Measurements from ENCODE around the gene CPSF3. TPM values are rescaled to one million over a fixed set of nuclear protein-coding genes. Genes with fewer than 3 reads are reported as not detected.

CPSF3 gene
- total RNA-seq, 1 experiment from 2014 or later, result 68.5 TPM

- no peak overlapping the region for H3K27ac ChIP-seq (ENCODE audit: low read depth, low read length)
- DNase-seq (ENCODE audit: low read depth, low spot score), result no peak
Observed at GRCh38 chr2:9483107-9483506, 59.7 kb downstream of the CPSF3 start.

GRCh38 chr2:9484533-9484932 is 61.1 kb downstream of the CPSF3 start:
- Histone ChIP-seq H3K4me2 (ENCODE audit: low read length) (no peak overlapping the region), H2AFZ (ENCODE audit: low read depth, low read length, poor library complexity, severe bottlenecking) (no peak overlapping the region), H3K4me3 (replicated peaks in 1 of 2; ENCODE audit: low read depth in 1 of 2, low read length in 2 of 2) (no peak overlapping the region), H3K27ac (ENCODE audit: low read depth, low read length) (no peak overlapping the region), H3K4me1 (ENCODE audit: control insufficient read depth in 1 of 2, insufficient read depth in 2 of 2, low read length in 2 of 2) (no peaks in the 10 kb centered on the region), H4K20me1 (ENCODE audit: insufficient read depth) (no peaks in the 10 kb centered on the region), H3K79me2 (ENCODE audit: insufficient read depth, low read length) (no peaks in the 10 kb centered on the region), H3K36me3 (ENCODE audit: control insufficient read depth in 1 of 2, insufficient read depth in 2 of 2, low read length in 2 of 2) (peaks cover 41 to 59% of the 10 kb centered on the region in 2 experiments), H3K9me2 (ENCODE audit: insufficient read depth) (no peaks in the 10 kb centered on the region), H3K27me3 (ENCODE audit: insufficient read depth, low read length) (no peaks in the 10 kb centered on the region), H3K9ac (ENCODE audit: low read length) (no peak overlapping the region), H3K9me3 (ENCODE audit: control insufficient read depth in 1 of 2, insufficient read depth in 1 of 2, low read depth in 1 of 2, low read length in 2 of 2) (no peaks in the 10 kb centered on the region)
- intact Hi-C loops (cut with micrococcal nuclease), result no loop called here
- CTCF ChIA-PET, result no interaction called here
- BruUV-seq (replicated peaks), result no TSS peak
- RAD21 ChIA-PET (ENCODE audit: low non-redundant PET in 1 of 2, low total read pairs in 2 of 2, uncharacterized antibody in 2 of 2, unreplicated experiment in 2 of 2), result no interaction called here
- DNase-seq (ENCODE audit: low read depth, low spot score), result no peak
- no peak for ATAC-seq
- POLR2A ChIA-PET, result no interaction called here
- TF ChIP-seq SIN3A (IDR thresholded peaks at IDR 0.05; ENCODE audit: low read depth), result no peak
- no peak for TF ChIP-seq ZBTB33 (IDR thresholded peaks at IDR 0.05; ENCODE audit: extremely low read depth, insufficient replicate concordance, low read length)
- TF ChIP-seq POLR2AphosphoS5 (IDR thresholded peaks at IDR 0.05; ENCODE audit: low read depth, low read length), result no peak
- TF ChIP-seq ELF1 (IDR thresholded peaks at IDR 0.05; ENCODE audit: borderline replicate concordance, low read depth), result no peak
- TF ChIP-seq EZH2 (IDR thresholded peaks at IDR 0.05), result no peak
- TF ChIP-seq CBX3 (IDR thresholded peaks at IDR 0.05; ENCODE audit: low read depth), result no peak
- no peak for TF ChIP-seq ZNF274 (IDR thresholded peaks at IDR 0.05; ENCODE audit: low read depth, low read length)
- no peak for TF ChIP-seq SP1 (IDR thresholded peaks at IDR 0.05; ENCODE audit: low read depth)
- TF ChIP-seq, protein P1, sequence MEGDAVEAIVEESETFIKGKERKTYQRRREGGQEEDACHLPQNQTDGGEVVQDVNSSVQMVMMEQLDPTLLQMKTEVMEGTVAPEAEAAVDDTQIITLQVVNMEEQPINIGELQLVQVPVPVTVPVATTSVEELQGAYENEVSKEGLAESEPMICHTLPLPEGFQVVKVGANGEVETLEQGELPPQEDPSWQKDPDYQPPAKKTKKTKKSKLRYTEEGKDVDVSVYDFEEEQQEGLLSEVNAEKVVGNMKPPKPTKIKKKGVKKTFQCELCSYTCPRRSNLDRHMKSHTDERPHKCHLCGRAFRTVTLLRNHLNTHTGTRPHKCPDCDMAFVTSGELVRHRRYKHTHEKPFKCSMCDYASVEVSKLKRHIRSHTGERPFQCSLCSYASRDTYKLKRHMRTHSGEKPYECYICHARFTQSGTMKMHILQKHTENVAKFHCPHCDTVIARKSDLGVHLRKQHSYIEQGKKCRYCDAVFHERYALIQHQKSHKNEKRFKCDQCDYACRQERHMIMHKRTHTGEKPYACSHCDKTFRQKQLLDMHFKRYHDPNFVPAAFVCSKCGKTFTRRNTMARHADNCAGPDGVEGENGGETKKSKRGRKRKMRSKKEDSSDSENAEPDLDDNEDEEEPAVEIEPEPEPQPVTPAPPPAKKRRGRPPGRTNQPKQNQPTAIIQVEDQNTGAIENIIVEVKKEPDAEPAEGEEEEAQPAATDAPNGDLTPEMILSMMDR (IDR thresholded peaks at IDR 0.05 in 2 of 3, conservative IDR thresholded peaks at IDR 0.05 in 1 of 3; ENCODE audit: borderline replicate concordance in 1 of 3, insufficient read depth in 1 of 3, low read depth in 2 of 3, low read length in 2 of 3), result no peak
- TF ChIP-seq SRF (IDR thresholded peaks at IDR 0.05; ENCODE audit: low read depth), result no peak
- TF ChIP-seq TCF7L2 (IDR thresholded peaks at IDR 0.05; ENCODE audit: borderline replicate concordance, extremely low read depth, insufficient read depth, insufficient read length), result no peak
- no peak for TF ChIP-seq FOSL1 (IDR thresholded peaks at IDR 0.05; ENCODE audit: low read depth)

More at GRCh38 chr2:9483107-9483506, 59.7 kb downstream of the CPSF3 start:
- Histone ChIP-seq H3K9me3 (ENCODE audit: control insufficient read depth in 1 of 2, insufficient read depth in 1 of 2, low read depth in 1 of 2, low read length in 2 of 2) (no peaks in the 10 kb centered on the region), H3K4me3 (replicated peaks in 1 of 2; ENCODE audit: low read depth in 1 of 2, low read length in 2 of 2) (no peak overlapping the region), H3K79me2 (ENCODE audit: insufficient read depth, low read length) (no peaks in the 10 kb centered on the region), H3K36me3 (ENCODE audit: control insufficient read depth in 1 of 2, insufficient read depth in 2 of 2, low read length in 2 of 2) (peaks cover 27 to 49% of the 10 kb centered on the region in 2 experiments), H3K27me3 (ENCODE audit: insufficient read depth, low read length) (no peaks in the 10 kb centered on the region), H3K4me1 (ENCODE audit: control insufficient read depth in 1 of 2, insufficient read depth in 2 of 2, low read length in 2 of 2) (no peaks in the 10 kb centered on the region), H3K4me2 (ENCODE audit: low read length) (no peak overlapping the region), H3K9me2 (ENCODE audit: insufficient read depth) (no peaks in the 10 kb centered on the region), H4K20me1 (ENCODE audit: insufficient read depth) (no peaks in the 10 kb centered on the region), H3K9ac (ENCODE audit: low read length) (no peak overlapping the region), H2AFZ (ENCODE audit: low read depth, low read length, poor library complexity, severe bottlenecking) (no peak overlapping the region)
- no TSS peak for BruUV-seq (replicated peaks)
- ChIA-PET CTCF (no interaction called here), POLR2A (interaction anchor here (1.0 kb wide), 1 partner anchor 8 kb away, joined by 4 read pairs; no protein-coding TSS in a partner anchor), RAD21 (ENCODE audit: low non-redundant PET in 1 of 2, low total read pairs in 2 of 2, uncharacterized antibody in 2 of 2, unreplicated experiment in 2 of 2) (no interaction called here)
- TF ChIP-seq ELF1 (IDR thresholded peaks at IDR 0.05; ENCODE audit: borderline replicate concordance, low read depth) (no peak), RAD21 (IDR thresholded peaks at IDR 0.05; ENCODE audit: low read depth) (no peak), YY1 (IDR thresholded peaks at IDR 0.05; ENCODE audit: extremely low read depth, insufficient replicate concordance, low read depth, low read length) (no peak), MAX (IDR thresholded peaks at IDR 0.05) (no peak), POLR2AphosphoS5 (IDR thresholded peaks at IDR 0.05; ENCODE audit: low read depth, low read length) (no peak; the same call in 1 of the 2 replicates), ZNF274 (IDR thresholded peaks at IDR 0.05; ENCODE audit: low read depth, low read length) (no peak)
- TF ChIP-seq, protein P2, sequence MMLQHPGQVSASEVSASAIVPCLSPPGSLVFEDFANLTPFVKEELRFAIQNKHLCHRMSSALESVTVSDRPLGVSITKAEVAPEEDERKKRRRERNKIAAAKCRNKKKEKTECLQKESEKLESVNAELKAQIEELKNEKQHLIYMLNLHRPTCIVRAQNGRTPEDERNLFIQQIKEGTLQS (IDR thresholded peaks at IDR 0.05), result no peak
- ATAC-seq, result no peak
- intact Hi-C loops (cut with micrococcal nuclease), result no loop called here

Measured in HCT116 (cell line).